Measurements from ENCODE around the gene DEPDC4.
"Not testable (repeated sequence)": the region's sequence is repeated elsewhere in the genome, so short reads cannot be mapped to it uniquely, and the experiment has no call there.

Gene DEPDC4

GRCh38 chr12:100265107-100265506 is 1.8 kb downstream of the DEPDC4 start:
- not testable (repeated sequence) for DNase-seq (ENCODE audit: low read depth in 2 of 3, low spot score in 1 of 3)

GRCh38 chr12:100263131-100263530 is 3.7 kb downstream of the DEPDC4 start:
- DNase-seq (ENCODE audit: low read depth in 2 of 3, low spot score in 1 of 3): no peak

- no peak for DNase-seq (ENCODE audit: low read depth in 2 of 3, low spot score in 1 of 3)
Measured at GRCh38 chr12:100258127-100258526, 8.8 kb downstream of the DEPDC4 start.

- DNase-seq (ENCODE audit: low read depth in 2 of 3, low spot score in 1 of 3): no peak
Measured at GRCh38 chr12:100254876-100255275, 12.0 kb downstream of the DEPDC4 start.

- no peak for DNase-seq (ENCODE audit: low read depth in 2 of 3, low spot score in 1 of 3)
Measured at GRCh38 chr12:100253437-100253836, 13.4 kb downstream of the DEPDC4 start.

- DNase-seq (ENCODE audit: low read depth in 2 of 3, low spot score in 1 of 3): no peak
Measured at GRCh38 chr12:100251917-100252316, 15.0 kb downstream of the DEPDC4 start.

- no peak for DNase-seq (ENCODE audit: low read depth in 2 of 3, low spot score in 1 of 3)
Measured at GRCh38 chr12:100249941-100250340, 16.9 kb downstream of the DEPDC4 start.

GRCh38 chr12:100248886-100249285 is 18.0 kb downstream of the DEPDC4 start:
- DNase-seq (ENCODE audit: low read depth in 2 of 3, low spot score in 1 of 3): no peak

- DNase-seq (ENCODE audit: low read depth in 2 of 3, low spot score in 1 of 3): no peak
Measured at GRCh38 chr12:100247765-100248164, 19.1 kb downstream of the DEPDC4 start.

- no peak for DNase-seq (ENCODE audit: low read depth in 2 of 3, low spot score in 1 of 3)
Measured at GRCh38 chr12:100243137-100243536, 23.7 kb downstream of the DEPDC4 start.

GRCh38 chr12:100239589-100239988 is 27.3 kb downstream of the DEPDC4 start:
- DNase-seq (ENCODE audit: low read depth in 2 of 3, low spot score in 1 of 3): no peak

GRCh38 chr12:100238801-100239200 is 28.1 kb downstream of the DEPDC4 start:
- no peak for DNase-seq (ENCODE audit: low read depth in 2 of 3, low spot score in 1 of 3)

GRCh38 chr12:100234591-100235304 is 32.1 kb downstream of the DEPDC4 start:
- no peak for DNase-seq (ENCODE audit: low read depth in 2 of 3, low spot score in 1 of 3)

GRCh38 chr12:100234166-100234565 is 32.7 kb downstream of the DEPDC4 start:
- DNase-seq (ENCODE audit: low read depth in 2 of 3, low spot score in 1 of 3): no peak

- DNase-seq (ENCODE audit: low read depth in 2 of 3, low spot score in 1 of 3): not testable (repeated sequence)
Measured at GRCh38 chr12:100231873-100232272, 35.0 kb downstream of the DEPDC4 start.

GRCh38 chr12:100229876-100230275 is 37.0 kb downstream of the DEPDC4 start:
- DNase-seq (ENCODE audit: low read depth in 2 of 3, low spot score in 1 of 3): no peak

- DNase-seq (ENCODE audit: low read depth in 2 of 3, low spot score in 1 of 3): no peak
Measured at GRCh38 chr12:100229036-100229635, 37.7 kb downstream of the DEPDC4 start.

- no peak for DNase-seq (ENCODE audit: low read depth in 2 of 3, low spot score in 1 of 3)
Measured at GRCh38 chr12:100225491-100225890, 41.4 kb downstream of the DEPDC4 start.

- DNase-seq (ENCODE audit: low read depth in 2 of 3, low spot score in 1 of 3): not testable (repeated sequence)
Measured at GRCh38 chr12:100222173-100222572, 44.7 kb downstream of the DEPDC4 start.

GRCh38 chr12:100221523-100221922 is 45.4 kb downstream of the DEPDC4 start:
- no peak for DNase-seq (ENCODE audit: low read depth in 2 of 3, low spot score in 1 of 3)

- DNase-seq (ENCODE audit: low read depth in 2 of 3, low spot score in 1 of 3): no peak
Measured at GRCh38 chr12:100219328-100220109, 47.4 kb downstream of the DEPDC4 start.

- DNase-seq (ENCODE audit: low read depth in 2 of 3, low spot score in 1 of 3): no peak
Measured at GRCh38 chr12:100216337-100216736, 50.5 kb downstream of the DEPDC4 start.

All from stimulated activated CD4-positive, alpha-beta T cell treated with anti-CD3 and anti-CD28 coated beads, Interleukin-12 subunit alpha, Interleukin-12 subunit beta, amount 100 ng/mL, for 48 hours (primary cell).